HG03439 (cell line): ENCODE data around the gene CPSF4L.
A peak's percentile ranks its signal among the peaks of the same experiment; 100 is the strongest.

Experiments
- ATAC-seq: cut with Tn5 transposase; IDR thresholded peaks from one replicate; pipeline ENCODE4 v1.9.1; 2021; ENCODE audit warnings: mild to moderate bottlenecking, moderate library complexity; ENCODE audit not compliant: unreplicated experiment

Gene CPSF4L

DNA sequence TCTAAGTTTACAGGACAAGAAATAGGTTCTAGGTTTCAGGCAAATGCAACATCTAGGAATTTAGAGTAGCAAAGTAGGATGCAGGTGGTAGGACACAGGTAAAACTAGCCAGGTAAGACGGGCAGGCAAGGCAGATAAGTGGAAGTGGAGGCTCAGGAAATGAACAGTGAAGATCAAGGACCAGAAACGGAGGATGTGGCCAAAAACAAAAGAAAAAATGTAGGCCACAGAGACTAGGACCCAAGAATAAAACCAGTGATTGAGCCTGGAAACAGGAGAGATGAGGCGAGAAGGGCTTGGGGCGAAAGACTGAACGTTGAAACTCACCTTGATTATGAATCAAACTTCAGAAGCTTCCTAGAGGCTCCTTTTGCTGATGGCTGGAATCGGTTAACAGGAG, 24.0 kb downstream of the CPSF4L start:
- ATAC-seq: no peak

DNA sequence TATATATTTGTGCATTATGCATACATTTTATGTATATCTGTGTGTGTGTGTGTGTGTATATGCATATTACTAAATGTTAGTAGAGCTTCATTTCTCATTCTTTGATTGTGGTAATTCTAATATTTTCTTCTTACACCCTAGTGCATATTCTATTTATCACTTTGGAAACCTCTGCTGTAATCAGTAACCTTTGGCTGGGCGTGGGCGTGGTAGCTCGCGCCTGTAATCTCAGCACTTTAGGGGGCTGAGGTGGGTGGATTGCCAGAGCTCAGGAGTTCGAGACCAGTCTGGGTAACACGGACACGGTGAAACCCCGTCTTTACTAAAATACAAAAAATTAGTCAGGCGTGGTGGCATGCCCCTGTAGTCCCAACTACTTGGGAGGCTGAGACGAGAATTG, 26.9 kb downstream of the CPSF4L start:
- ATAC-seq: no peak

DNA sequence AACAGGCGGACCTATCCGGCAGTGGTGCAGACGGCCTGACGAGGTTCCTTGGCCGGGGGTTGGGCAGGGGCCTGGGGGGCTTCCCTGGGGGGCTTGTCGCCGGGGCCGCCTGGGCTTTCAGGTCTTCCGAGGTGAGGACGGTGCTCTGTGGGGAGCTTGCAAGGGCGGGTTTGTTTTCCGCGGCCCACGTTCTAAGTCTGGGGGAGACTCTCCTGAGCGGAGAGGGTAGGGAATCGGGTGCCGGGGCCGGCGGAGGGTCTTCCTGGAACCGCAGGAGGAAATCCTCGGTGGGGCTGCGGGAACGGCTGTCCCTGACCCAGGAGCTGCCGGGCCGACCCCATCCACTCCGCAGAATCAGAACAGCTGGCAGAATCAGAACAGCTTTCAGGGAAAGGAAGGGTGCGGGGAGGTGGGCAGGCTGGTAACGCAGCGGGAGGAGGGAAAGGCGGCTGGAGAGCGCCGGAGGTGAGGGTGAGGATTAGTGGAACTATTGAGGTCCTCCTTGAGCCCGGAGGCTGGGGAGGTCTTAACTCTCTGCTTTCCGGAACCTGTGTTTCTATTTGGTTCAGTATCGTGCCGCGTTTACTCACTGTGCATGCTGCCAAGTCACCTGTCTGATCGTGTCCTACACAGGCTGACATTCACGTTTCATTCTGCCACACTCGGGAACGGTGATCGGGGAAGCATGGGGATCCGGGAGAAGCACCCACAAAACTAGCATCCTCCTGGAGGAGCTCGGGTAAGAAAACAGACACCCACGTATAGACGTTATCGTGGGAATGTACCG, 28.9 kb downstream of the CPSF4L start:
- ATAC-seq: peak; percentile 21

DNA sequence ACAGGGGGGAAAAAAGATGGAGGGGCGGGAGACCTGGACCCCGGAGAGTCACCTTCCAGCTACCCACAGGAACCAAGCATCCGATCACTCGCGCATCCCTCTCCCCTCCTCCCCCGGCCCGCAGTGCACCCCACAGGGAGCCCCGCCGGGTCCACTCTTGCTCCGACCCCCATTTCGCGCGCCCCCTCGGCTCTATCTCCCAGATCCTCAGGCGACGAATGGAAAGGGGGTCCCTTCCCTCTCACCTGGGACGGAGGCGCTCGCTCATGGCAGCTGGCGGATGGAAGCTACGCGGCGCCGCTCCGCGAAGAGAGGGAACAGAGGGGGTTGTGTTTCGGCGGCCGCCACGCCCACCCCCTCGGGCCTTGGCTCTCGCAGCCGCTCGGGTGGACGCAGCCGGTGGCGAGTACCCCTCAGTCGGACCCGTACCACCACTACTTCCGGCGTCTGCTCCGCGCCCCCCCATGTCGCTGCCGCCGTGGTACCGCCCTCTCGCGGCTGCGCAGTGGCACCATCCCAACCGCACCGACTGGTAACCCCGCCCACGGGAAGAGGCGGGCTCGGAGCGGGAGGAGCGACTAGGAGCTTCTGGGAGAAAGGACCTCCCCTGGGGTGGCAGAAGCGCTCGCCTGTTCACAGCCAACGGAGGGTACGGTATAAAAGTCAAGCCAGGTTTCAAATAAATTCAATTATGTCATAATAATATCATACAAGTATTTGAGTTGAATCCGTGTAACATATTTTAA, 29.7 kb downstream of the CPSF4L start:
- ATAC-seq: peak; percentile 68

DNA sequence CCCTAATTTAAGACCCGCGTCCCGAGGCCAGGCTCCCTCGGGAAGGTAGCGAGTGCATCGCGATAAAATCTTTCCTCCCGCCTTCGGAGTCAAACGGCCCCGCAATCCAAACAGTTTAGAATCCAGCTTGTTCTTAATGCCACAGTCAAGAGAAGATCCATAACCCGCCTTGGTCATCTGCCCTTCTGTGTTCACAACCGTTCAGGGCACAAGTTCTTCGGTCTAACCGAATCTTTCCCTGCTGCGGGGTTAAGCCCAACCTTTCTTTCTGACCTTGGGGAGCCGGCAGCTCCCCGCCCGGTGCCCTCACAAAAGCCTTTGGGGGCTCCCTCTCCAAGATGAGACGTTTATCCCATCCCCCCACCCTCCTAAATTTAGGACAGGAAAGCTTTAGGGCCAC, 30.3 kb downstream of the CPSF4L start:
- no peak for ATAC-seq

DNA sequence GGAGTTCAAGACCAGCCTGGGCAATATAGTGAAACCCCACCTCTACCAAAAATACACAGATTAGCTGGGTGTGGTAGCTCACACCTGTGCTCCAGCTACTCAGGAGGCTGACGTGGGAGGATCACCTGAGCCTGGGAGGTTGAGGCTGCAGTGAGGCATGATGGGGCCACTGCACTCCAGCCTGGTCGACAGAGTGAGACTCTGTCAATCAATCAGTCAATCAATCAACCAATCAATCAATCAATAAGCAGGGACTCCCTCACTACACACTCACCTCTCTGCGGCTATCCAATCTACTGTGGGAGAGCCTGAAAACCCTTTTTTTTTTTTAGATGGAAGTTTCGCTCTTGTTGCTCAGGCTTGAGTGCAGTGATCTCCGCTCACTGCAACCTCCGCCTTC, 31.6 kb downstream of the CPSF4L start:
- ATAC-seq: no peak

DNA sequence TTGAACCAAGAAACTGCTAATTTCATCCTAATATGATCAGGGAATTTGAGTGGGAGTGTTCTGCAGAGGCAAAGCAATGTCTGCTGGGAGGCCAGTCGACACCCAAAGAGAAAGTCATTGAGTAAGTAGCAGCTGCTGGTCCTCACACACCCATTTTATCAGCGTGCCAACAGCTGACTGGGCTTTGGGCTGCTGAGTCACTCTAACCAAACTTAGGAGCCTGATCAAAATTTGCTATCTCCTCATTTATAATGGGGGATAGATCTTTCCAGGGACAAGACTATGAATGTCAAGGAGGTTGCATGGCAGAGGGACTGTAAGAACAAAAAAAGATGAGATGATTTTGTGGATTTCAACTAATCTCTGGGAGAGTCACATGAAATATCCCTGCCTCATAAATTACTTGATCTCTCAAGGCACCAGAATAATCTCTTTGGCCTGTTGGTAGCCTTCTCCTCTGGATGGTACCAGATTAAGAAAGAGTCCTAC, 32.9 kb downstream of the CPSF4L start:
- ATAC-seq: no peak

DNA sequence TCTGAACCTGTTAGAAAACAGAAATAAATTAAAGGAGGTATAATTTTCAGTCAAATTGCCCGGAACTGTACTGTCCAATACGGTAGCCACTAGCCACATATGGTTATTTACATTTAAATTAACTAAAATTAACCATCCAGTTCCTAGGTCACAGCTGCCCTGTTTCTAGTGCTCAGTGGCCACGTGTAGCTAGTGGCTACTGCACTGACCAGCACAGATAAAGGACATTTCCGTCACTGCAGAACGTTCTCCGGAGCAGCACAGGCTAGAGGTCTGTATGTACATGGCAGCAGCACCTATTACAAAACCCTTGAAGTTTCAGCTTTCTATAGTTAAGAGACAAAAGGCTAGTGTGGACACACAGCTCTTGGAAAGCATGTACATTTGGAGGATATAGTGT, 33.7 kb downstream of the CPSF4L start:
- ATAC-seq: no peak

DNA sequence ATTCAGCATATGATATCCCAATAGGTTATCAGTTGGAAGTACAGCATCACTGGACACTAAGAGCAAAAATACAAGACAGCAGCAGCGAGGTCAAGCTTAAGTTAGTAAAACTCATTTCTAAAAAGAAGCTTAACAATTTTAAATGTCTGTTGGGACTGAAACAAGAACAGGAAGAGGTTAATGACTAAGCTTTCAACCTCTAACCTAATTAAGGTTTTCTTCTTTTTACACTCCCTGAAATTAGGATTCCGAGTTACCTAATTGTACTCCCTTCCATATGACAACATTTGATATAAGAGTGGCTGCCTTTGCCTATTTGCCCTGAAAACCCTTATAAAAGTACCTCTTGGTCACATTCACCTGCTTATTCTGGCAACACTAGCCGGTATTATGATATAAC, 34.3 kb downstream of the CPSF4L start:
- no peak for ATAC-seq

DNA sequence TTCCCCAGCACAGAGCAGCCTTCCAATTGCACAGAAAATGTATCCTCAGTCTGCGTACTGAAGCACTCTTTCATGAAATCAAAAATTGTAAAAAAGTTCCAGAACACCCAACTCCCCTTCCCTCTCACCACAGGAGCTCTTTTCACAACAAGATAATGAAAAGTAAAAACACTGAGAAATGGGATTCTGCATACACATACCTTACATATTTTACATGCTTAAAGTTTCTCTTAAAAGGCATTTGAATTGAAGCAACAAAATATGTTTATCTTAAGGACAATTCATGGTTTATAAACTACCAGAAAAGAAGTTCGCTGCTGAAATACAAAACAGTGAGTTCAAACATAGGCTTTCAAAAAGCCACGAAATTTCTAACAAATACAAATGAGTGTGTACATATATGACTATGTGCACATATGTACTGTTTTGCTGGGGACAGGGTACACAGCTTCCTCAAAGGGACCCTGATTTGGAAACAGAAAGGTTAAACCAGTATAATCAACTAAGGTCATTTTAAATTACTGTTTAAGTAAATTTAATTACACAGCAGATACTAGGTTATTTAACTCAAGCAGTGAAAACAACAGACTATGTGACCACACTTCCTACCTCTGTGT, 35.0 kb downstream of the CPSF4L start:
- no peak for ATAC-seq

DNA sequence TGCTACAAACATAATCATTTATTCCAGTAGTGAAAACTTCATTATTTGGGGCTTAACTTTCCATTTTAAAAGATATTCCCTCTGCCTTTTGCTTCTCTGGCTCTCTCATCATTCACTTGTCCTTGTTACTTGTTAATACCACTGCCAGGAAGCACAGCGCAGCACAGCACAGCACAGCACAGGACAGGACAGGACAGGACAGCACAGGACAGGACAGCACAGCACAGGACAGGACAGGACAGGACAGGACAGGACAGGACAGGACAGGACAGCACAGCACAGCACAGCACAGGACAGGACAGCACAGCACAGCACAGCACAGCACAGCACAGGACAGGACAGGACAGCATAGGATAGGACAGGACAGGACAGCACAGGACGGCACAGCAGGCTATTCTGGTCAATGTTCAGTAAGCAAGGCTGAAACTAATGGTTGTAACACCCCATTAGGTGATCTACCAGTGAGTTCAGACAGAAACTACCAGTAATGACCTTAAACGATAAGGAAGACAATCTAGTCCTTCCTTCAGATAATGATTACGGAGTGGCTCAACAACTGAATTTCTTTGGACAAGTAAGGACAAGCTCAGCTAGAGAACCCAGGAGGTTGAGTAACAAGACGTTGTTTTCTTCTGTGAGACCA, 36.9 kb downstream of the CPSF4L start:
- no peak for ATAC-seq

DNA sequence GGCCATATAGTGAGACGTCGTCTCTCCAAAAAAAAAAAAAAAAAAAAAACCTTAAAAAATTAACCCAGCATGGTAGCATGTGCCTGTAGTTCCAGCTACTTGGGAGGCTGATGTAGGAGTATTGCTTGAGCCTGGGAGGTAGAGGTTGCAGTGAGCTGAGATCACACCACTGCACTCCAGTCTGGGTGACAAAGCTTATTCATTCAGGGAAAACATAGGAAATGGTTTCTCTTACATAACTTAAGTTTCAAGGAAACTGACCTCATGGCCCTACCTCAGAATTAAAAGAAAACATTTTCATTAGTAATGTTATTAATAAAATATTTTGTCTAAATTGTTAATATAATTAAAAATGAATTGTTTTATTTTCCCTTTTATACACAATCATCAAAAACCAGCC, 37.4 kb downstream of the CPSF4L start:
- ATAC-seq: no peak

DNA sequence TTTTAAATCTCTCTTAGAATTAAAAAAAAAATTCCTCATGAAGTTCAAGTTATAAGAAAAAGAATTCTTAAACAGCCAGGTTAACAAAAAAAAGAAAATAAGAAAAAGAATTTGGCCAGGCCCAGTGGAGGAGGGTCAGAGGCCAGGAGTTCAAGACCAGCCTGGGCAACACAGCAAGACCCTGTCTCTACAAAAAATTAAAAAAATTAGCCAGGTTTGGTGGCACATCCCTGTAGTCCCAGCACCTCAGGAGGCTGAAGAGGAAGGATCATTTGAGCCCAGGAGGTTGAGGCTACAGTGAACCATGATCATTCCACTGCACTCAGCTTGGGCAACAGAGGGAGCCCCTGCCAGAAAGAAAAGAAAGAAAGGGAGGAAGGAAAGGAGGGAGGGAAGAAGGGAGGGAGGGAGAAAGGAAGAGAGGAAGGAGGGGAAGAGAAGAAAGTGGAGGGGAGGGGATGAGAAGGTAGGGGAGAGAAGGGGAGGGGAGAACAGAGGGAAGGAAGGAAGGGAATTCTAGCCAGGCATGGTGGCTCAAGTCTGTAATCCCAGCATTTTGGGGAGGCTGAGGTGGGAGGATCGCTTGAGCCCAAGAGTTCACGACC, 38.0 kb downstream of the CPSF4L start:
- ATAC-seq: no peak

DNA sequence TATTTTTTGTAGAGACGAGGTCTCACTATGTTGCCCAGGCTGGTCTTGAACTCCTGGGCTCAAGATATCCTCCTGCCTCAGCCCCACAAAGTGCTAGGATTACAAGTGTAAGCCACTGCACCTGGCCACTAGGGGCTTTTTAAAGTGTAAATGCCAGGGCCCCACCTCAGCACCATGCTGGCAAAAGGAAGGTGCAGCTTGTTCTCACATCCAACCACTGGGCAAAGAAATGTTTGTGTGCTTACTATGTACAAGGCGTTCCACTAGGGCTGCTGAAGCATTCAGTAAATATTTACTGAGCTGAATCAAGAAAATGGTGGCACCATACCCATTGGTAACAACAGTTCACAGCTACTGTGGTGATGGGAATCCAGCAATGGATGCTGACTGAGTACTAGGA, 46.2 kb downstream of the CPSF4L start:
- ATAC-seq: no peak

DNA sequence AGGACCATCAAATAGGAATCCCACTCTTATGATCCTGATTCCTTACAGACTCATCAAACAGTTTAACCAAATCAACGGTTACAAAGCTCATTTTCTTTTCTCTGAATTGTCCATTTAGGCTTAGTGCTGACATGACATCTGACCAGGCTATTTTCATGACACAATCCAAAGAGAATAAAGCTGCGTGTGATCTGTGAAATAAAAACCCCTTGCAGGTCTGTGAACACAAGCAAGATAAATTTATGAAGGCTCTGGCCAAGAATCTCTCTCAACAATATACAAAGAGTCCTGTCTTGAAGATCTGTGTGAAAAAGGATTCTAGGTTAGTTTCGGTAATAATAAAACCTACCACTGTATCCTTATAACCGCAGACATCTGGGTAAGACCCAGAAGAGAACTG, 46.8 kb downstream of the CPSF4L start:
- ATAC-seq: no peak

DNA sequence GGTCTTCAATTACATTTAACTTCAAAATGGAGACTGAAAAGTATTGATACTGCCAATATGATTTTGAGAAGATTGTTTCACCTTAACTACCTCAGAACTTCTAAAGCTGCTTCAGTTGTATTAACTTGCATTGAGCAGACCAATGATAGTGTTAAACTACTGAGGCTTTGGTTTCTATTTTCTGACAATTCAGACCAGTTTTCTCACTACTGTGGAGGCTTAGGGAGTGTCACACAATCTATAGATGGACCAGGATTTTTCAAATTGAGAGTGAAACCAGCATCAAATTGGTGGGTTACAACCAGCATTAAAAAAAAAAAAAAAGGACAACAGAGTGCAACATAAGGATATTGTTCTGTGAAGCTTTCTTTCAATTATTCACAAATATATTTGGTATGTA, 47.7 kb downstream of the CPSF4L start:
- ATAC-seq: no peak

DNA sequence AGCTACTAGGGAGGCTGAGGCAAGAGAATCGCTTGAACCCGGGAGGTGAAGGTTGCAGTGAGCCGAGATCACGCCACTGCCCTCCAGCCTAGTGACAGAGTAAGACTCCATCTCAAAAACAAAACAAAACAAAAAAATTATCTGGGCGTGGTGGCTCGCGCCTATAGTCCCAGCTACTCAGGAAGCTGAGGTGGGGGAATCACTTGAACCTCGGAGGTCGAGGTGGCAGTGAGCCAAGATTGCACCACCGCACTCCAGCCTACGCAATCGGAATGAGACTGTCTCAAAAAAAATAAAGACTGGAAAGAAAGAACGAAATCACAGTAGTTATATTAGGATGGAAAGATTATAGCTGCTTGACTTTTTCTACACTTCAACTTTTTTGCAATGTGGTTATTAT, 49.9 kb downstream of the CPSF4L start:
- no peak for ATAC-seq

DNA sequence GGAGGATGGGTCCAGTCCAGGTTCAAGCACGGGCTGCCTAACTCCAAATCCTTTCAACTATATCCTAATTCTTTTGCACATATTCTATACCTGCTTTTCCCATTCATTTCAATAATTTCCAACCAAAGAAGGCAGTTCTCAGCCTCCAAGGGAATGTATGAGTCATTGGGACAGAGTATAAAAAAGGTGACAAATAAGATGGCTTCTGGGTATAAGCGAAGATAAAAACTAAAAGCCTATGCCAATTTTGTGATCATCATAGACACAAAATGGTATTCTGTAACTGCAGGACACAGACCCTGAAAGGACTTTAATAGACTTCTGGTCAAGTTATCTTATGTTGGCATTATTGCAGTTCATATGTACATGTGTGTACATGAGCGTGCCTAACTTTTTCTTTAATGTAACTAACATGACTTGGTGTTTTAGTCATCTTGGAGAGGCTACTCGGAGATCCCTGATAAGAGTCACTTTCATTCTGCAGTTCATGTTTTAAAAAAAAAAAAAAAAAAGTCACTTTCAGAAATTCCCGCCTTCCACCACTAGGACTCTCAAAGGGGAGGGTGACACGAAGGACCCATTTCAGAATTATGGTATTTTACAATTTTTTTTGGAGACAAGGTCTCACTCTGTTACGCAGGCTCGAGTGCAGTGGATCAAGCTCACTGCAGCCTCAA, 51.5 kb downstream of the CPSF4L start:
- ATAC-seq: no peak

DNA sequence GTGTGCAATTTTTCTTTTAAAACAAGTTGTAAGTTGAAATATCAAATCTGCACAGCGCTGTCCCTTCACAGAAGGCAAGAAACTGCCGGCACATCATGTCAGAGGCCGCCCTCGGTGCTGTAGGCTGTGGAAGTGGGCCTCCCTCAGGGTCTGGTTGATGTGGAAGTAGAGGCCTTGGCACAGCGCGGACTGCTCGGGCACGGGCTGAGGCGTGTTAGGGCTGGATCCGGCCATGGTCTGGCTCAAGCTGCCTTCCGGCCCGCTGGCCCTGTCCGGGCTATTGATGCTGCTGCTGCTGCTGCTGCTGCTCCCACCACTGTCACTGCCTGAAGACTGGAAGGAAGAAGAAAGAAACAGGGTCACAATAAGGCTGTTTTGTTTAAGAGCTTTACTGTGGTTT, 52.2 kb downstream of the CPSF4L start:
- ATAC-seq: no peak

DNA sequence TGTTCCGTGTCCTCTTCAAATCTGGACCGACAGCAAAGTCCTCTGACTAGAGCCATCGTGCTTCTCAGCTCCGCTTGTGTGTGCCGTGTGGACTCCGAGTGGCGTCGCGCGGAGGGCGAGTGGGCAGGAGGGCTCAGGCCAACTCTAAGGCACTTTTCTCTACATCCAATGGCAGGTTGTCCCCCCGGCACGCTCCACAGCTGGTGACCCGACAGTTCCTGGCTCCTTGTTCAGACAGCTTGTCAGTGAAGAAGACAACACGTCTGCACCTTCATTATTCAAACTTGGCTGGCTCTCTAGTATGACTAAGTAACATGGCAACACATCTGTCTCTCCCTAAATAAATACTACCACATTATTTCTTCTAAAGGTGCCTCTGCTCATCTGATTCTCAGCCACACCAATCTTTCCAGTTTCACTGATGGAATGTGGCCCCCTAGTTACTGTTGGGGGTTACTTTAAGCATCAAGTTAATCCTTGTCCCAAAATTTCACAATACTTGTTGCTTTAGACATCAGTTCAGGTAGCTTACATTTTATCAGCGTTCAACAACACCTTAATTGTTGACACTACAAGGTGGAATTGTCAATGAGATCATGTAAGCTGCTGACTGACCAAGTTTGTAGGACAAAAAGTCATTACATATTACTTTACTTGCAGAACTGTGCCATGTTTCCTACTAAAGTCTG, 53.4 kb downstream of the CPSF4L start:
- ATAC-seq: no peak
